K562 (cell line): ENCODE data around the gene CNPY4. TPM values are rescaled to one million over a fixed set of nuclear protein-coding genes. Genes with fewer than 3 reads are reported as not detected.

Experiments used
- ATAC-seq: fragments of 200-7000 bp; cut with Tn5 transposase; 3 replicates; pipeline ENCODE4 v1.9.1; 2020; ENCODE audit warnings: moderate library complexity
- BruUV-seq: library from RNA; stranded (reverse); fragments of 400-500 nt; replicated peaks from 2 replicates; lab custom pipeline; 2021; lab: Mats Ljungman, UMichigan
- CTCF ChIA-PET: fragments of 300-600 bp; formaldehyde crosslinking; extraction: SDS; loops from one replicate; lab custom pipeline; 2021; ENCODE audit warnings: low intra/inter-chr PET ratio; lab: Yijun Ruan, JAX
- POLR2A ChIA-PET: fragments of 300-600, 350-650 bp; sonication (Branson Sonifier 250); formaldehyde crosslinking; extraction: SDS; loops from one replicate; lab custom pipeline; 2021; ENCODE audit warnings: antibody characterized with exemption, inconsistent platforms; lab: Yijun Ruan, JAX
- DNase-seq, 4 experiments: peaks; one replicate each; pipeline versions ENCODE4 v3.0.0 to v3.0.0-alpha.2; 2011 to 2018; ENCODE audit warnings: low spot score in 3 of 4, mixed read lengths in 3 of 4; ENCODE audit errors: extremely low read depth in 1 of 4
- FAIRE-seq: peaks from 2 replicates; lab custom pipeline; 2011; peaks lifted over from hg19 to GRCh38; lab: Jason Lieb, UNC
- H2AFZ ChIP-seq: 2 replicates; pipeline ENCODE4 v1.6.0; 2011; ENCODE audit warnings: low read depth, low read length, control low read depth, inconsistent platforms
- H3K27ac ChIP-seq: fragments of 200-600 bp; 3 replicates; pipeline ENCODE4 v1.8.0; 2011; ENCODE audit warnings: low read depth, mild to moderate bottlenecking, control low read depth, inconsistent platforms, low read length, moderate library complexity, mixed read lengths; ENCODE audit errors: extremely low read depth
- H3K27me3 ChIP-seq, 2 experiments: fragments of 300-600 bp in 1 of 2; 2 replicates in 1 of 2; 3 replicates in 1 of 2; pipeline versions ENCODE4 v1.6.0 to v1.8.0; 2011; ENCODE audit warnings: inconsistent platforms in 2 of 2, low read length in 2 of 2, mild to moderate bottlenecking in 1 of 2, mixed read lengths in 1 of 2, moderate library complexity in 1 of 2; ENCODE audit not compliant: control insufficient read depth in 2 of 2, insufficient read depth in 2 of 2
- H3K36me3 ChIP-seq: fragments of 300-600 bp; 3 replicates; pipeline ENCODE4 v1.8.0; 2011; ENCODE audit warnings: mild to moderate bottlenecking, low read length, inconsistent platforms; ENCODE audit not compliant: control insufficient read depth, insufficient read depth
- H3K4me1 ChIP-seq, 2 experiments: fragments of 200-600 bp in 1 of 2; replicated peaks in 1 of 2; 2 replicates in 1 of 2; 3 replicates in 1 of 2; pipeline versions ENCODE4 v1.5.1 to v1.8.0; 2011; ENCODE audit warnings: inconsistent platforms in 2 of 2, low read length in 2 of 2, mild to moderate bottlenecking in 1 of 2, mixed read lengths in 1 of 2, moderate library complexity in 1 of 2; ENCODE audit not compliant: control insufficient read depth in 2 of 2, insufficient read depth in 2 of 2
- H3K4me2 ChIP-seq: 2 replicates; pipeline ENCODE4 v1.6.1; 2011; ENCODE audit warnings: low read length, control low read depth, inconsistent platforms, mixed read lengths; ENCODE audit not compliant: insufficient read depth
- H3K4me3 ChIP-seq: fragments of 200-600 bp; sonication (generic), shearing (Covaris generic); 2 replicates; pipeline ENCODE4 v1.5.1; 2016; ENCODE audit warnings: control low read depth, inconsistent platforms
- H3K79me2 ChIP-seq: fragments of 200-600 bp; 3 replicates; pipeline ENCODE4 v1.8.0; 2011; ENCODE audit warnings: low read length, inconsistent platforms; ENCODE audit not compliant: control insufficient read depth, insufficient read depth
- H3K9ac ChIP-seq, 2 experiments: 2 replicates each; pipeline versions ENCODE4 v1.6.0 to v1.6.1; 2011; ENCODE audit warnings: low read depth in 2 of 2, low read length in 2 of 2, control low read depth in 1 of 2, inconsistent platforms in 1 of 2, mild to moderate bottlenecking in 1 of 2, mixed read lengths in 1 of 2; ENCODE audit not compliant: insufficient read depth in 1 of 2
- H3K9me1 ChIP-seq: one replicate; pipeline ENCODE4 v1.6.0; 2011; ENCODE audit warnings: inconsistent platforms, mild to moderate bottlenecking, low read length, moderate library complexity; ENCODE audit not compliant: control insufficient read depth, insufficient read depth
- H3K9me3 ChIP-seq: replicated peaks from 2 replicates; pipeline ENCODE4 v1.5.1; 2011; ENCODE audit warnings: low read depth, low read length, inconsistent platforms; ENCODE audit not compliant: control insufficient read depth, insufficient read depth
- H4K20me1 ChIP-seq: replicated peaks from 2 replicates; pipeline ENCODE4 v1.6.1; 2011; ENCODE audit warnings: low read length, inconsistent platforms, mixed read lengths; ENCODE audit not compliant: control insufficient read depth, insufficient read depth
- BRD4 ChIP-seq: fragments of 200-600 bp; sonication (generic); IDR thresholded peaks from 2 replicates; pipeline ENCODE4 v1.6.1; 2017; ENCODE audit warnings: inconsistent platforms
- CBX3 ChIP-seq, 2 experiments: IDR thresholded peaks; 1 replicate in 1 of 2; 2 replicates in 1 of 2; pipeline ENCODE4 v1.6.1; 2012; ENCODE audit warnings: inconsistent platforms in 2 of 2, low read length in 2 of 2, borderline replicate concordance in 1 of 2, control low read depth in 1 of 2
- ELF1 ChIP-seq: fragments of 200-800 bp; sonication (Bioruptor generic); IDR thresholded peaks from 2 replicates; pipeline ENCODE4 v1.6.1; 2016; ENCODE audit warnings: missing genetic modification characterization, missing compliant biosample characterization
- FOXJ3 ChIP-seq: sonication (generic); formaldehyde crosslinking; IDR thresholded peaks from 2 replicates; pipeline ENCODE4 v1.4.0; 2020; ENCODE audit warnings: mild to moderate bottlenecking, missing genetic modification reagents
- LARP7 ChIP-seq: fragments of 450-650 bp; IDR thresholded peaks from 2 replicates; pipeline ENCODE4 v1.6.1; 2016
- MEF2D ChIP-seq: conservative IDR thresholded peaks from 2 replicates; pipeline ENCODE4 v1.6.1; 2016; ENCODE audit warnings: low read depth, missing genetic modification characterization, missing compliant biosample characterization
- PHF8 ChIP-seq: fragments of 200-600 bp; sonication (generic); IDR thresholded peaks from 2 replicates; pipeline ENCODE4 v1.6.1; 2012; ENCODE audit warnings: mixed run types, mild to moderate bottlenecking, inconsistent platforms, low read length, moderate library complexity, borderline replicate concordance
- POLR3G ChIP-seq: IDR thresholded peaks from 2 replicates; pipeline ENCODE4 v1.6.1; 2011; ENCODE audit not compliant: insufficient read length, insufficient replicate concordance; ENCODE audit errors: extremely low read depth
- RBBP5 ChIP-seq: fragments of 200-600 bp; sonication (generic); IDR thresholded peaks from 2 replicates; pipeline ENCODE4 v1.6.1; 2012; ENCODE audit warnings: borderline replicate concordance, mild to moderate bottlenecking, low read length, control low read depth, inconsistent platforms; ENCODE audit not compliant: insufficient read depth, poor library complexity, severe bottlenecking
- RBM14 ChIP-seq: fragments of 200-400 bp; formaldehyde crosslinking; IDR thresholded peaks from 2 replicates; pipeline ENCODE4 v1.6.1; 2018; ENCODE audit warnings: low read depth, mild to moderate bottlenecking, low read length, moderate library complexity, borderline replicate concordance; ENCODE audit not compliant: insufficient read depth
- SETDB1 ChIP-seq: IDR thresholded peaks from one replicate; pipeline ENCODE4 v1.6.1; 2012; ENCODE audit warnings: low read length, control low read depth, inconsistent platforms
- SP2 ChIP-seq: IDR thresholded peaks from 2 replicates; pipeline ENCODE4 v1.6.1; 2011; ENCODE audit warnings: mild to moderate bottlenecking, low read depth, low read length, moderate library complexity; ENCODE audit not compliant: poor library complexity, severe bottlenecking; ENCODE audit errors: extremely low read depth
- ZFP1 ChIP-seq: fragments of 450-650 bp; formaldehyde crosslinking; IDR thresholded peaks from 2 replicates; pipeline ENCODE4 v1.4.0; 2020; ENCODE audit warnings: mild to moderate bottlenecking, mixed read lengths
- ZNF354B ChIP-seq: fragments of 250-450 bp; sonication (Bioruptor Pico); IDR thresholded peaks from 2 replicates; pipeline ENCODE4 v1.4.0; 2020
- ZNF589 ChIP-seq: fragments of 200-800 bp; sonication (Bioruptor generic); IDR thresholded peaks from 2 replicates; pipeline ENCODE4 v1.6.1; 2016; ENCODE audit warnings: low read depth, missing genetic modification characterization, missing compliant biosample characterization
- ZNF707 ChIP-seq: fragments of 250-450 bp; sonication (Bioruptor Pico); conservative IDR thresholded peaks from 2 replicates; pipeline ENCODE4 v1.8.0; 2022; ENCODE audit warnings: inconsistent platforms, mild to moderate bottlenecking, moderate library complexity
- WGBS: fragments of 100-300 bp; shearing (Covaris generic); methylation state at CpG from one replicate; pipeline ENCODE4 v1.1.6; 2016; ENCODE audit warnings: low coverage, mixed read lengths; ENCODE audit not compliant: insufficient coverage; ENCODE audit errors: missing lambda C conversion rate; 5-methylcytosine and 5-hydroxymethylcytosine counted together
- in situ Hi-C: fragments of 300-500 bp; cut with MboI; formaldehyde crosslinking; loops from 4 replicates; pipeline ENCODE4 v1.15.0; 2018; ENCODE audit warnings: inconsistent platforms, mixed read lengths
- intact Hi-C: fragments of 100-400 bp; cut with micrococcal nuclease; formaldehyde crosslinking; loops from 2 replicates; pipeline ENCODE4 v1.14.2; 2022
- polyA plus RNA-seq, 8 experiments: library from polyadenylated mRNA; depleted of rRNA in 4 of 8; stranded (reverse) in 5 of 8; unstranded in 3 of 8; fragments of >200 nt; fragmentation: Nextera tagmentation in 2 of 8; fragmentation: Illumina TruSeq in 1 of 8; extraction: Ambion mirVana in 2 of 8; extraction: Trizol in 1 of 8; gene quantifications; 2 replicates each; pipeline versions ENCODE4 v1.2.1 to v1.2.3, GENCODE V29; 2011 to 2014; ENCODE audit warnings: inconsistent platforms in 1 of 8, missing spikeins in 1 of 8
- total RNA-seq, 7 experiments: library from RNA; depleted of rRNA in 6 of 7; stranded (reverse); fragments of >200 nt in 6 of 7; fragmentation: Illumina TruSeq in 2 of 7; extraction: Trizol in 2 of 7; gene quantifications; 2 replicates each; pipeline versions ENCODE4 v1.2.1 to v1.2.3, GENCODE V29; 2011 to 2021; ENCODE audit warnings: low replicate concordance in 1 of 7
- TF ChIP-seq, protein P1 (sequence below): fragments of 250-450 bp; sonication (Bioruptor Pico); IDR thresholded peaks from 2 replicates; pipeline ENCODE4 v1.8.0; 2021; ENCODE audit warnings: borderline replicate concordance, mild to moderate bottlenecking, moderate library complexity; ENCODE audit not compliant: poor library complexity, severe bottlenecking
- TF ChIP-seq, protein P2 (sequence below): fragments of 450-650 bp; IDR thresholded peaks from 2 replicates; pipeline ENCODE4 v1.6.1; 2017; ENCODE audit warnings: mild to moderate bottlenecking, moderate library complexity
- TF ChIP-seq, protein P3 (sequence below): fragments of 450-650 bp; IDR thresholded peaks from 2 replicates; pipeline ENCODE4 v1.6.1; 2016

The CNPY4 gene
- total and polyA plus RNA-seq, 9 of the 15 experiments (the other 6 are each of a cell fraction or from before 2014, with no cell fraction given): 1.9 to 11.2 (median 7.0) TPM

DNA sequence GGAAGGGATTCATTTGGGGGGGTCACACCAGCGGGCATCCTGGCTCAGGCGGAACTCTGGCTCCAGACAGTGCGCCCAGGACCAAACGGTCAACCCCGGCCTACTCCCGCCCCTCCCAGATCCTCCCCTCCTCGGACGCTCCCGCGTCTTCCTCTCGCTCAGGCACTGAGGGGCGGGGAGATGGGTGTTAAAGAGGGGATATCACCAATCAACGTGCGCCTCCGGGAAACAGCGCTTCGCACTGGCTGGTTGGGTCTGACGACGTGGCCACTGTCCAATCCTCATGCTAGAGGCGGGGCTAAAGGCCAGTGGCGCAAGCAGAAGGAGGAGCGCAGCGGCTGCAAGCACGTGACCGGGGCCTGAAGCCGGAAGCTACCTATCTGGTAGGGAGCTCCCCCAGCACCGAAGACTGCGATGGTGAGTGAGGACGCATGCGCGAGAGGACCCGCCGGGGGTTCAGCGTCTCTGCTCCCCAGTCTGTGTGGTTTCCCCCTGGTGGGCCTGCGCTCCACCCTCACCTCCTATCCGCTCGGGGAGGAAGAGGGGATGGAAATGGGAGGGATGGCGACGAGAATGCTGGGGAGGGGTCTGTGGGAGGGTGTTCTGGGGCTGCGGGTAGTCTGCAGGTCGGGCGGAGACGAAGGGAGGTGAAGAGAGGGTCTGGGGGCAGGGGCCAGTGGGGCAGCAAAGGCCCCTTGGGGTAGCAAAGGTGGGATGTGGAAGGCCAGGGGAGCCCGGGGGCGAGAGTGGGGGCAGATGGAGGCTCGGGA, 29.3 kb downstream of the CNPY4 start, which contains the start of gene LAMTOR4:
LAMTOR4 (plus strand) TSS at position 360 of the 770 bp plus-strand sequence; CDS start at position 415, 55 bp downstream.
- H3K9me3 ChIP-seq: no peaks in the 10 kb centered on the region
- H3K4me3 ChIP-seq: peak within 1 kb of the TSS; percentile 87
- H4K20me1 ChIP-seq: no peaks in the 10 kb centered on the region
- in situ Hi-C loops (no loop called here), intact Hi-C loops (loop anchor here (1.0 kb wide), 1 partner anchor 42 kb away; no protein-coding TSS in a partner anchor)
- ATAC-seq: peak; percentile 99
- peaks cover 18% of the 10 kb centered on the region for H3K79me2 ChIP-seq
- ChIA-PET POLR2A (interaction anchor here (0.6 to 1.6 kb wide), 13 partner anchors 8 to 371 kb away, joined by 3 to 13 read pairs (median 3); partner anchors contain the start of genes AP4M1, COPS6 and MCM7), CTCF (no interaction called here)
- H3K27ac ChIP-seq: peak within 1 kb of the TSS; percentile 68
- DNase-seq: peak; percentile 99 to 100 (median 100)
- H2AFZ ChIP-seq: peak within 1 kb of the TSS; percentile 98
- no peaks in the 10 kb centered on the region for H3K9me1 ChIP-seq
- peaks cover 31% of the 10 kb centered on the region; the same call in 2 of the 3 replicates for H3K36me3 ChIP-seq
- peak; percentile 100 for FAIRE-seq
- H3K9ac ChIP-seq: peak within 1 kb of the TSS; percentile 77 to 93
- H3K27me3 ChIP-seq: no peaks in the 10 kb centered on the region
- 1% methylated on average over 43 of the region's 46 CpGs for WGBS
- H3K4me2 ChIP-seq: peak within 1 kb of the TSS; percentile 95
- peaks cover 14 to 37% of the 10 kb centered on the region in 2 experiments; a peak in 4 of 5 replicates for H3K4me1 ChIP-seq
- no TSS peak for BruUV-seq
- peak; percentile 93; the same call in 1 of the 2 replicates for TF ChIP-seq PHF8
- peak; percentile 20 for TF ChIP-seq RBBP5
- TF ChIP-seq RBM14: no peak
- no peak for TF ChIP-seq SETDB1
- TF ChIP-seq, protein P1, sequence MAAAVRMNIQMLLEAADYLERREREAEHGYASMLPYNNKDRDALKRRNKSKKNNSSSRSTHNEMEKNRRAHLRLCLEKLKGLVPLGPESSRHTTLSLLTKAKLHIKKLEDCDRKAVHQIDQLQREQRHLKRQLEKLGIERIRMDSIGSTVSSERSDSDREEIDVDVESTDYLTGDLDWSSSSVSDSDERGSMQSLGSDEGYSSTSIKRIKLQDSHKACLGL: no peak
- TF ChIP-seq MEF2D (tag): no peak
- no peak for TF ChIP-seq ZNF354B (CRISPR knock-in tag)
- TF ChIP-seq, protein P2, sequence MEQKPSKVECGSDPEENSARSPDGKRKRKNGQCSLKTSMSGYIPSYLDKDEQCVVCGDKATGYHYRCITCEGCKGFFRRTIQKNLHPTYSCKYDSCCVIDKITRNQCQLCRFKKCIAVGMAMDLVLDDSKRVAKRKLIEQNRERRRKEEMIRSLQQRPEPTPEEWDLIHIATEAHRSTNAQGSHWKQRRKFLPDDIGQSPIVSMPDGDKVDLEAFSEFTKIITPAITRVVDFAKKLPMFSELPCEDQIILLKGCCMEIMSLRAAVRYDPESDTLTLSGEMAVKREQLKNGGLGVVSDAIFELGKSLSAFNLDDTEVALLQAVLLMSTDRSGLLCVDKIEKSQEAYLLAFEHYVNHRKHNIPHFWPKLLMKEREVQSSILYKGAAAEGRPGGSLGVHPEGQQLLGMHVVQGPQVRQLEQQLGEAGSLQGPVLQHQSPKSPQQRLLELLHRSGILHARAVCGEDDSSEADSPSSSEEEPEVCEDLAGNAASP: no peak
- TF ChIP-seq BRD4: no peak
- no peak for TF ChIP-seq CBX3 (IDR thresholded peaks at IDR 0.05; ENCODE audit: borderline replicate concordance in 1 of 2, low read length in 2 of 2)
- TF ChIP-seq SP2: peak; percentile 92
- no peak for TF ChIP-seq ZNF589
- peak; percentile 52; the same call in 1 of the 2 replicates for TF ChIP-seq LARP7
- TF ChIP-seq ZNF707 (CRISPR knock-in tag): no peak
- TF ChIP-seq ELF1 (tag): peak; percentile 95
- TF ChIP-seq FOXJ3 (CRISPR knock-in tag): no peak
- no peak; the same call in 1 of the 2 replicates for TF ChIP-seq ZFP1
- TF ChIP-seq, protein P3, sequence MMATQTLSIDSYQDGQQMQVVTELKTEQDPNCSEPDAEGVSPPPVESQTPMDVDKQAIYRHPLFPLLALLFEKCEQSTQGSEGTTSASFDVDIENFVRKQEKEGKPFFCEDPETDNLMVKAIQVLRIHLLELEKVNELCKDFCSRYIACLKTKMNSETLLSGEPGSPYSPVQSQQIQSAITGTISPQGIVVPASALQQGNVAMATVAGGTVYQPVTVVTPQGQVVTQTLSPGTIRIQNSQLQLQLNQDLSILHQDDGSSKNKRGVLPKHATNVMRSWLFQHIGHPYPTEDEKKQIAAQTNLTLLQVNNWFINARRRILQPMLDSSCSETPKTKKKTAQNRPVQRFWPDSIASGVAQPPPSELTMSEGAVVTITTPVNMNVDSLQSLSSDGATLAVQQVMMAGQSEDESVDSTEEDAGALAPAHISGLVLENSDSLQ: peak; percentile 99
- no peak for TF ChIP-seq POLR3G
